Activated CD8-positive, alpha-beta memory T cell treated with anti-CD3 and anti-CD28 coated beads for 36 hours (primary cell): ENCODE results near the gene S100A7. TPM values are rescaled to one million over a fixed set of nuclear protein-coding genes. Genes with fewer than 3 reads are reported as not detected.
"Not testable (repeated sequence)": the region's sequence is repeated elsewhere in the genome, so short reads cannot be mapped to it uniquely, and the experiment has no call there.

ENCODE experiments used
- CTCF ChIA-PET: fragments of 350-600 bp; sonication (Branson Sonifier 250); formaldehyde crosslinking; loops from one replicate; lab custom pipeline; 2021; ENCODE audit warnings: antibody characterized with exemption; lab: Charles Lee
- POLR2A ChIA-PET: fragments of 350-600 bp; sonication (Branson Sonifier 250); formaldehyde crosslinking; loops from one replicate; lab custom pipeline; 2021; ENCODE audit warnings: antibody characterized with exemption; lab: Charles Lee
- total RNA-seq, 2 experiments: library from RNA; stranded (reverse); gene quantifications; one replicate each; pipeline ENCODE4 v1.2.3, GENCODE V29; 2021

Gene S100A7
- total RNA-seq, 2 experiments from 2014 or later: not detected

GRCh38 chr1:153438599-153438998, 21.9 kb downstream of the S100A7 start:
- POLR2A ChIA-PET: no interaction called here
- CTCF ChIA-PET: no interaction called here

DNA sequence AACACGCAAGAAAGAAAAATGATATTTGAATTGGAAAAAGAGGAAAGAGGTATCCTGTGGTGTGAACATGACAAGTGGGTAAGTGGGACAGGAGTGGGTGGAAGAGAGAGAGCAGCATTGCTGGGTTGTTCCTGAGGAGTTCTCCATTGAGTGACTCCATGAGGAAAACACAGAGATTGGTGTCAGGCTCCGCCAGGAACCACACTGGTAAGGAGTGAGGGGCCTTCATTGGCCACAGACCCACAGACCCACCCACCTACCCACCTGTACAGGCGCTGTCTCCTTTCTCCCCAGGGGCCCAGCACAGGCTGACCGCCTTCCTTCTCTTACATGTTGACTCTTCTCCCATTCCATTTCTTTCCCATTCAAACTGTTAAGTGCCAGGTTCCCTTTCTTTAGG, 23.2 kb downstream of the S100A7 start:
- ChIA-PET CTCF (no interaction called here), POLR2A (no interaction called here)

GRCh38 chr1:153434746-153435455, 25.6 kb downstream of the S100A7 start:
- CTCF ChIA-PET: no interaction called here
- POLR2A ChIA-PET: no interaction called here

GRCh38 chr1:153432874-153433681, 27.4 kb downstream of the S100A7 start:
- POLR2A ChIA-PET: no interaction called here

DNA sequence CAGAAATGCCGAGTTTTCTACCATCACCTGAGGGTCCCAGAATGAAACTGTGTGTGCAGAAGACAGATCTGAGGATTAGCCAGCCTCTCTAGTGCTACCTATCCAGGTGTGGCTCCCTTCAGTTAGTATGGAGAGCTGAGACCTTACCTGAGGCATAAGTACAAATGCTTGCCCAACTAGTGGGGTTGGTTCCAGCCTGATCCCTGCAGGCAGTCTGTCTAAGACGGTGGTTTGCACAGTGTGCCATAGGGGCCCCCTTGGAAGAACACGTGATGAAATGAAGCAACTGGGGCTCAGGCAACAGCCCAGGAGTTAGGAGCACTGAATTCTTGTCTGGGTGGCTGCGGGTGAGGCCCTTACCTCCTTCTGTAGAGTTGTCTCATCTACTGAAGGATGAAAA, 28.5 kb downstream of the S100A7 start:
- CTCF ChIA-PET: interaction anchor here (0.6 kb wide), 1 partner anchor 192 kb away, joined by 3 read pairs; no protein-coding TSS in a partner anchor

More at GRCh38 chr1:153432874-153433681, 27.4 kb downstream of the S100A7 start:
- CTCF ChIA-PET: no interaction called here

GRCh38 chr1:153431427-153431826, 29.0 kb downstream of the S100A7 start:
- ChIA-PET POLR2A (no interaction called here), CTCF (interaction anchor here (0.6 kb wide), 1 partner anchor 193 kb away, joined by 3 read pairs; no protein-coding TSS in a partner anchor)

More for the DNA sequence above, 28.5 kb downstream of the S100A7 start:
- POLR2A ChIA-PET: no interaction called here

- POLR2A ChIA-PET: no interaction called here
- CTCF ChIA-PET: no interaction called here
Observed at GRCh38 chr1:153431002-153431401, 29.4 kb downstream of the S100A7 start.

DNA sequence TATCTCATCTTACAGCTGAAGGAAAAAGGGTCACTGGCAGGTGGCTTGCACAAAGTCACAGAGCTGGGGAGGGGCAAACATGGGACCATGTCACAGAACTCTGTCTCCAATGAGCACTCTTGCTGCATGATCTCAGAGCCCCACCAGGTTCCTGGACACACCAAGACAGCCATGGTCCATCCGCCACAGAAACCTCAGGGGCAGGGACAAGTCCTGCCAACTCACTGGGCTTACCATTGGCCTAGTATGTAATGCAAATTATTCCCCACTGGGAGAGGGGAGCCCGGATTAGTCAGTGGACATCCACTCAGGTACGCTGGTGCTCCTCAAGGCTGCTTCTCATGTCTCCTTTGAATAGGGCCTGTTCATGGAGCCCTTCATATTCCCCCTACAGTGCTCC, 29.9 kb downstream of the S100A7 start:
- ChIA-PET POLR2A (no interaction called here), CTCF (no interaction called here)

DNA sequence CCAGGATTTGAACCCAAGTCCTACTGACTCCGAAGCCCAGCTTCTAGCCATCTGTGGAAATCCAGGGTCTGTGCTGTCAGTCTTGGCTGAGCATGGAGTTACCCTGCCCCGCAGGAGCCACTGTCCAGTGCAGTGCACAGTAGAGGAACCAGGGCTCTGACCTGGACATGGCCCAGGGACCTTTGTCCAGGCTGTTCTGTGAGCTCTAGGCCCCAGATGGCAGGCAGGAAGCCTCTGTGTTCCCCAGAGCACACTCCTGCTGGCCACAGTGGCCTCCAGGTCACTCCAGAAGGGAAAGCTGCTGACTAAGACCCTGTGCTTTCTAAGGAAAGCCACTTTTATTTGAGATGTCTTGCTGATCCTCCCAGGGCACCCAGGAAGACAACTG, 30.3 kb downstream of the S100A7 start:
- CTCF ChIA-PET: no interaction called here
- POLR2A ChIA-PET: no interaction called here

DNA sequence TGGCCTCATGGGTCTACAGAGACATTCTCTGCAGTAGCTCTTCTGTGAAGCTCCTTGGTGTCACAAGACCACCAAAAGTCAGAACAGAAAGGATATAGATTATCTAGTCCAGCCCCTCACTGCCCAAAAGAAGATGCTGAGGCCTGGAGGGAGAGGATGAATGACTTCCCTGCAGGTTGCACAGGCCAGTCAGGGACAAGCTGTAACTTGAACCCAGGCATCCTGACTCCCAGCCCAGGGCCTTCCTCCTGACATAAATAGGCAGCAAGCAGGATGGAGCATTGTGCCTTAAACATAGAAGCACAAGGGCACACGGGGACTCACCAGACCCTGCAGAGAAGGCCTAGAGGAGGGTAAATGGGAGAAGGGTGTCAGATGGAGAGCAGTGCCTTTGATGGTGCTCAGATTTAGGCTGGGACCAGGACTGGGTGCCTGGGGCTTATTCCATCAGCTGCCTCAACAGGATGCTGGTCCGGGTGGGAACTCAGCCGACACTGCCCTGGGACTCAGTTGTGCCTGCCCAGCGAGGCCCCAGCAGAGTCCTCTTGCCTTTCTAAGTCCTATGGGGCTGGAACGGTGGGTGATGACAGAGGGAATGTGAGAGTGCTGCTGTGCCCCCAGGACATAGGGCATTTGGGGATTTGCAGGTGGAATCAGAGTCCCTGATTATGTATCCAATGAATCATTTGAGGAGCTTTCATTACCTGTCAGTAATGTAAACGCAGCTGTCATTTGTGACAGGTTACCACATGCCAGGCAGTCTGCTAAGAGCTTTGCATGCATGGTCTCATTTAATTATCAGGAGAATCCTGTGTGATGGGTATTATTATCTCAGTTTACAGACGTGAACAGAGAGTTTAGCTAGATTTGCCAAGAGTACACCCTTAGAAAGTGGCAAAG, 30.9 kb downstream of the S100A7 start:
- ChIA-PET POLR2A (no interaction called here), CTCF (no interaction called here)

DNA sequence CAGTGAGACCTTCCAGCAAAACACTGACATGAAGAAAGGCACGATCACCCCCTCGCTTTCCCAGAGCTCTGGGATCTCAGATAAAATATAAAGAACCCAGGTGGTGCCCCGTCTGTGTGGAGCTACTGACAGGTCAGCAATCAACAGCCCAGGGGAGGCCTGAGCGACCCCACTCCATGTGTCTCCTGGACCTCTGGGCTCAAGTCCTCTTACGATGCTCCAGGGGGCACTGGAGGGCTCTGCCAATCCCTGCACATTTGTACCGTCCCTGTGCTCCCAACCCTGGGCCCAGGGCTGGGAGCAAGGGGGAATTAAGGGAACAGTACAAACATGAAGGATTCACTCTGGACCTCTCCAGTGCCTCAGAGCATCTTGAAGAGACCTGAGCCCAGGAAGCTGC, 31.7 kb downstream of the S100A7 start:
- CTCF ChIA-PET: no interaction called here
- POLR2A ChIA-PET: no interaction called here

DNA sequence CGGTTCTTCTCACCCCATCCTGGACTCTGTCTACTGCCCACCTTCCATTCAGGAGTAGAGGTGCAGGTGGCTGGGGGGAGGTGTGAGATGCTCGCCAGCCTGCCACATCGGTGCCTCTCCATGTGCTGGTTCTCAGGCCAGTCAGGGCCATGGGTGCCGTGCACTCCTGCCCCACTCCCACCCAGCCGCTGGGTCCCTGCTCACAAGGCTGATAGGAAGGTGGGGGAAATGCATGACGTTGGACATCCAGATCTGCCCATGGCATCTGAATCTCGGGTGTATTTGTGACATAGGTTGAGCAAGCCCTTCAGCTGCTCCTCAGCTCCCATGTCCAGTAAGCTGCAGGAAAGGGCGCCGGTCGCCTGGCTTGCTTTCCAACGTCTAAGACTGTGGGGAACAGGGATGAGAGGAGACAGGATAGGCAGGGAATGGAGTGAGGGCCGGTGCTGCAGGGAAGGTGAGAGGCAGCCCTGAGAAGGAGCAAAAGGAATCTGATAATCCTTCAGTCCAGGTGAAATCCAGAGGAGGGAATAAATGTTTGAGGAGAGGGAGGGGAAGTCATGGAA, 32.3 kb downstream of the S100A7 start:
- POLR2A ChIA-PET: no interaction called here
- CTCF ChIA-PET: no interaction called here

DNA sequence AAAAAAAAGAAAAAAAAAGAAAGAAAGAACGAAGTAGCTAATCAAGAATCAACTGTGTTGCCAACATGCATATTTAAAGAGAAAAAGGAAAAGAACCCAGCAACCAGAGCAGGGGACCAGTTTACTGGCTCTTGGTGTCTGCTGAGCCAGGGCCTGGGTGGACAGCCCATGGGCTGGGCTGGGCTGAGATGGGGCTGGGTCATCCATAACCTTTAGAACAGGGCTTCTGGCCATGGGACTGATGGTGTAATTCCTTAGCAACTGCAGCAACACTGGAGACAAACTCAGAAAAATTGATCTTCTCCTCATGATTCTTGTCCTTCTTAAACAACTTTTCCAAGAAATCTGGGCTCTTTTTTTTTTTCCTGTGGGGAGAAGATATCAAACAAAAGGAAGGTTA, 33.6 kb downstream of the S100A7 start:
- ChIA-PET POLR2A (no interaction called here), CTCF (no interaction called here)

DNA sequence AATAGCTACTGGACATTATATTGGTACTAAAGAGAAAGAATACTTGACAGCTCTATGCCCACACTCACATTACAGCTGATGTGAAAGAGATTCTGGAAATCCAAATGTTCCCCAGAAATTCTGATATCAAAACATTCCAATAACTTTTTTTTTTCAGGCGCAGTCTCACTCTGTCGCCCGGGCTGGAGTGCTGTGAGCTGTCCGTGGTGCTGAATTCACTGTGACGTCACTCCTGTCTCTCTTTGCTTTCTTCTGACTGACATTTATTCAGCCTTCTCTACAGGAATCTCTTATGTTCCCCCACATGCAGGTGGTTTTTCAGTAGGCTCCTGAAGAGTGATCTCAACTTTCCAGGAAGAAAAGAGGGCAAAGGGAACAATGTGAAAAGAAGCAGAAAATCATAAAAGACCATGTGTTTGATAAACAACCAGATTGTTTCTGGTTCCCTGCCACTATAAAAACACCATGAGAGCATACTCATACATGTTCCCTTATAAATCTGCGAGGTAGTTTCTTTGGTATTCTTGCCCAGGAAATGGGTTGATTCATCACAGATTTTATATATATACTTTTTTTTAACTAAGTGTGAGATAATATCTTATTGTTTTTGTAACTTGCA, 37.9 kb downstream of the S100A7 start:
- POLR2A ChIA-PET: no interaction called here
- CTCF ChIA-PET: no interaction called here

DNA sequence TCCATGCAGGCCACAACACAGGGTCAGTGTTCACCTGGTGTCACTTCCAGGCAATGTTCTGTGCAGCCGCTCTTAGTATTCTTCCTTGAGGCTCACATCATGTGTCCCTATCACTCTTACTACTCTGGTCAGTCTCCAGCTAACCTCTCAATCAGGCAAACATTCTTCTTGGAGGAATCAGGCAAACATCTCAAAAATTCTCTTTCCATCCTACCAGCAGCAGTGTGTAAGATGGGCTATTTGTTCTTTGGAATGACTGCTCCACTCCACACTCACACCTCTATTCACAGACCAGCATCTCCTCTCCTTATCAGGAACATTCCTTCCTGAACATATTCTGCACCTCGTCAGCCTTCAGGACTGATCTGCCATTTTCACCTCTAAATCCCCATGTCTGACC, 40.1 kb downstream of the S100A7 start:
- POLR2A ChIA-PET: interaction anchor here (0.7 kb wide), 1 partner anchor 13 kb away, joined by 3 read pairs; no protein-coding TSS in a partner anchor
- CTCF ChIA-PET: no interaction called here

DNA sequence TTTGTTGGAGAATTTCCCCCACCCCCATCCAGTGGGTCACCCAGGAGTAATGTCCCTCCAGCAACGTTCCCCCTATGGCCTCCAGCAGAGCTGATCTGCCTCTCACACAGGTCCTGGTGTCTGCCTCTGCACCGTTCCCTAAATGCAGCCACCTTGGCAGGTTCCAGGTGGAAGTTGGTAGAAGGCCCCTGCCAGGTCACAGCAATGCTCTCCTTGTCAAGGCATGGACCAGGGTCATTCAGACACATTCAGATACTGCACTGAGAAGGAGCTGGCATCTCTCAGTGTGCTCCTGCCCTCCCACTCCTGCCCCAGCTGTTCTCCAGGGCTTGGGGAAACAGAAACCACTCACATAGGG, 41.0 kb downstream of the S100A7 start:
- POLR2A ChIA-PET, CTCF ChIA-PET: not testable (repeated sequence)

GRCh38 chr1:153418758-153419435, 41.6 kb downstream of the S100A7 start:
- POLR2A ChIA-PET, CTCF ChIA-PET: not testable (repeated sequence)

- POLR2A ChIA-PET: no interaction called here
Observed at GRCh38 chr1:153417136-153417888, 43.1 kb downstream of the S100A7 start.

More at GRCh38 chr1:153417136-153417888, 43.1 kb downstream of the S100A7 start:
- CTCF ChIA-PET: no interaction called here
